Activated CD4-positive, CD25-positive, alpha-beta regulatory T cell (primary cell): Measurements from ENCODE around the gene RPL37A.

Experiments
- DNase-seq, 4 experiments: peaks; one replicate each; lab custom pipeline; 2025; lab: John Stamatoyannopoulos, UW

The RPL37A gene

GRCh38 chr2:216498379-216499352, at the start of gene RPL37A:
TSS of gene RPL37A (plus strand) at chr2:216498844. CDS start at chr2:216498875, 31 bp downstream.
- DNase-seq = peak; percentile 71 to 76 (median 74)

- no peak for DNase-seq
Observed at GRCh38 chr2:216450346-216450745, 48.3 kb upstream of the RPL37A start.

- DNase-seq = no peak
Observed at GRCh38 chr2:216450784-216451183, 47.9 kb upstream of the RPL37A start.

GRCh38 chr2:216453955-216454614, 44.6 kb upstream of the RPL37A start:
- no peak for DNase-seq

GRCh38 chr2:216463148-216463547, 35.5 kb upstream of the RPL37A start:
- DNase-seq = no peak

GRCh38 chr2:216464104-216464720, 34.4 kb upstream of the RPL37A start:
- DNase-seq = no peak

GRCh38 chr2:216465579-216466195, 33.0 kb upstream of the RPL37A start:
- DNase-seq = no peak

- no peak for DNase-seq
Observed at GRCh38 chr2:216467845-216468244, 30.8 kb upstream of the RPL37A start.

GRCh38 chr2:216469661-216470060, 29.0 kb upstream of the RPL37A start:
- DNase-seq = no peak

- DNase-seq = no peak
Observed at GRCh38 chr2:216473187-216473586, 25.5 kb upstream of the RPL37A start.

- no peak for DNase-seq
Observed at GRCh38 chr2:216474925-216475670, 23.5 kb upstream of the RPL37A start.

- DNase-seq = no peak
Observed at GRCh38 chr2:216475767-216476166, 22.9 kb upstream of the RPL37A start.

GRCh38 chr2:216477283-216478035, 21.2 kb upstream of the RPL37A start:
- DNase-seq = no peak

GRCh38 chr2:216478151-216478550, 20.5 kb upstream of the RPL37A start:
- no peak for DNase-seq

- no peak for DNase-seq
Observed at GRCh38 chr2:216478791-216479190, 19.9 kb upstream of the RPL37A start.

- DNase-seq = no peak
Observed at GRCh38 chr2:216480221-216480620, 18.4 kb upstream of the RPL37A start.

GRCh38 chr2:216482640-216483039, 16.0 kb upstream of the RPL37A start:
- no peak for DNase-seq

GRCh38 chr2:216485237-216485636, 13.4 kb upstream of the RPL37A start:
- DNase-seq = no peak

- no peak for DNase-seq
Observed at GRCh38 chr2:216485745-216486144, 12.9 kb upstream of the RPL37A start.

GRCh38 chr2:216486271-216486670, 12.4 kb upstream of the RPL37A start:
- DNase-seq = no peak

GRCh38 chr2:216486708-216487107, 11.9 kb upstream of the RPL37A start:
- no peak for DNase-seq
